CD4-positive, alpha-beta memory T cell (primary cell): ENCODE data around the gene RNF212. TPM values are rescaled to one million over a fixed set of nuclear protein-coding genes. Genes with fewer than 3 reads are reported as not detected.

Experiments
- CTCF ChIA-PET: fragments of 350-600 bp; sonication (Branson Sonifier 250); formaldehyde crosslinking; loops from one replicate; lab custom pipeline; 2021; ENCODE audit warnings: inconsistent platforms; ENCODE audit not compliant: partially characterized antibody; lab: Charles Lee
- POLR2A ChIA-PET: fragments of 350-600 bp; sonication (Branson Sonifier 250); formaldehyde crosslinking; loops from one replicate; lab custom pipeline; 2021; ENCODE audit not compliant: partially characterized antibody; lab: Charles Lee
- DNase-seq, 5 donors: peaks; one replicate each; pipeline versions ENCODE4 v3.0.0 to v3.0.0-alpha.2; 2020 to 2022; ENCODE audit warnings: mixed read lengths in 1 of 5
- H3K27ac ChIP-seq: one replicate; pipeline ENCODE4 v1.7.0; 2013; ENCODE audit warnings: low read depth, low read length
- H3K27me3 ChIP-seq: 2 replicates; pipeline ENCODE4 v1.7.0; 2013; ENCODE audit warnings: mild to moderate bottlenecking, low read length, moderate library complexity; ENCODE audit not compliant: insufficient read depth
- H3K36me3 ChIP-seq: 2 replicates; pipeline ENCODE4 v1.7.0; 2013; ENCODE audit warnings: mild to moderate bottlenecking, low read length, moderate library complexity; ENCODE audit not compliant: insufficient read depth
- H3K4me1 ChIP-seq: 2 replicates; pipeline ENCODE4 v1.7.0; 2013; ENCODE audit warnings: mild to moderate bottlenecking, low read length, moderate library complexity; ENCODE audit not compliant: insufficient read depth
- H3K4me3 ChIP-seq, 2 donors: one replicate each; pipeline ENCODE4 v1.7.0; 2013; ENCODE audit warnings: low read length in 2 of 2, mild to moderate bottlenecking in 1 of 2
- H3K9me3 ChIP-seq, 2 donors: one replicate each; pipeline ENCODE4 v1.7.0; 2013; ENCODE audit warnings: low read length in 2 of 2, control low read depth in 1 of 2; ENCODE audit not compliant: control insufficient read depth in 1 of 2
- H3K27ac Mint-ChIP-seq, 7 donors: one replicate each; pipeline ENCODE4 v1.8.0; 2020 to 2021; ENCODE audit warnings: mixed read lengths in 7 of 7, mild to moderate bottlenecking in 6 of 7, inconsistent platforms in 3 of 7, moderate library complexity in 3 of 7
- H3K27me3 Mint-ChIP-seq, 2 donors: one replicate each; pipeline ENCODE4 v1.8.0; 2020 to 2021; ENCODE audit warnings: mixed read lengths in 2 of 2
- H3K36me3 Mint-ChIP-seq, 2 donors: one replicate each; pipeline ENCODE4 v1.8.0; 2020 to 2021; ENCODE audit warnings: mixed read lengths in 2 of 2, inconsistent platforms in 1 of 2, mild to moderate bottlenecking in 1 of 2
- H3K4me1 Mint-ChIP-seq, 4 donors: one replicate each; pipeline ENCODE4 v1.8.0; 2020 to 2021; ENCODE audit warnings: mixed read lengths in 4 of 4, mild to moderate bottlenecking in 1 of 4
- H3K4me3 Mint-ChIP-seq, 8 donors: one replicate each; pipeline ENCODE4 v1.8.0; 2020 to 2021; ENCODE audit warnings: mixed read lengths in 8 of 8, mild to moderate bottlenecking in 7 of 8, moderate library complexity in 6 of 8, inconsistent platforms in 3 of 8
- H3K9me3 Mint-ChIP-seq, 8 donors: one replicate each; pipeline ENCODE4 v1.8.0; 2020 to 2021; ENCODE audit warnings: mixed read lengths in 8 of 8, mild to moderate bottlenecking in 5 of 8, inconsistent platforms in 3 of 8, moderate library complexity in 1 of 8
- intact Hi-C: fragments of 100-400 bp; cut with micrococcal nuclease; formaldehyde crosslinking; loops from one replicate; pipeline ENCODE4 v1.15.1; 2023
- polyA plus RNA-seq, 2 donors: library from polyadenylated mRNA; unstranded; fragments of 300-500 nt; fragmentation: Illumina TruSeq; gene quantifications; one replicate each; pipeline ENCODE4 v1.2.3, GENCODE V29; 2021
- total RNA-seq, 2 experiments: library from RNA; stranded (reverse); gene quantifications; one replicate each; pipeline ENCODE4 v1.2.3, GENCODE V29; 2021

The RNF212 gene
- total and polyA plus RNA-seq, 4 experiments from 2014 or later: 2.3 to 4.2 (median 3.1) TPM

DNA sequence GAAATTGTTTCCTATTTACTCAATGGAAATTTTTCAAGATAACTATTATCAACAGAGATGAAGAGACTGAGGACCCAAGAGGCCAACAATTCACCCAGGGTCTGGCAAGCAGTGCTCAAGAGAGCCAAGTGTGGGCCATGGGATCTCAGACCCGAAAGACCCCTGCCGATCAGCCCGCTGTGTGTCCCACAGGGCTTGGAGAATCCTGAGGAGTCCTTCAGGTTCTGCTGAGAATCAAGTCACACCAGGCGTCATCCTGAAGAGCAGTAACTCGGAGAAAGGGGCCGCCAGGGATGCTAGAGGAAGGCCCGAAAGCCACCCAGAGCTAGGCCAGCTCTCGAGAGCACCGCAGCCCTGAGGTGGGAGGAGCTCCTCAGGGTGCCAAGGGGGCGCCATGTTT lies 53.2 kb downstream of the RNF212 start:
- Histone ChIP-seq H3K9me3 (no peaks in the 10 kb centered on the region), H3K4me1 (peaks cover 13% of the 10 kb centered on the region), H3K4me3 (no peak overlapping the region), H3K27ac (no peak overlapping the region), H3K36me3 (no peaks in the 10 kb centered on the region), H3K27me3 (peaks cover 5% of the 10 kb centered on the region)
- peaks cover 18 to 39% of the 10 kb centered on the region in 2 donors for H3K27me3 Mint-ChIP-seq
- H3K9me3 Mint-ChIP-seq: peaks cover 0 to 10% (median 2%) of the 10 kb centered on the region in 8 donors
- intact Hi-C loops: no loop called here
- H3K36me3 Mint-ChIP-seq: no peaks in the 10 kb centered on the region
- no peak for DNase-seq
- ChIA-PET CTCF (no interaction called here), POLR2A (no interaction called here)
- peaks cover 5 to 25% (median 11%) of the 10 kb centered on the region in 4 donors for H3K4me1 Mint-ChIP-seq
- H3K27ac Mint-ChIP-seq: no peak overlapping the region
- no peak overlapping the region for H3K4me3 Mint-ChIP-seq

DNA sequence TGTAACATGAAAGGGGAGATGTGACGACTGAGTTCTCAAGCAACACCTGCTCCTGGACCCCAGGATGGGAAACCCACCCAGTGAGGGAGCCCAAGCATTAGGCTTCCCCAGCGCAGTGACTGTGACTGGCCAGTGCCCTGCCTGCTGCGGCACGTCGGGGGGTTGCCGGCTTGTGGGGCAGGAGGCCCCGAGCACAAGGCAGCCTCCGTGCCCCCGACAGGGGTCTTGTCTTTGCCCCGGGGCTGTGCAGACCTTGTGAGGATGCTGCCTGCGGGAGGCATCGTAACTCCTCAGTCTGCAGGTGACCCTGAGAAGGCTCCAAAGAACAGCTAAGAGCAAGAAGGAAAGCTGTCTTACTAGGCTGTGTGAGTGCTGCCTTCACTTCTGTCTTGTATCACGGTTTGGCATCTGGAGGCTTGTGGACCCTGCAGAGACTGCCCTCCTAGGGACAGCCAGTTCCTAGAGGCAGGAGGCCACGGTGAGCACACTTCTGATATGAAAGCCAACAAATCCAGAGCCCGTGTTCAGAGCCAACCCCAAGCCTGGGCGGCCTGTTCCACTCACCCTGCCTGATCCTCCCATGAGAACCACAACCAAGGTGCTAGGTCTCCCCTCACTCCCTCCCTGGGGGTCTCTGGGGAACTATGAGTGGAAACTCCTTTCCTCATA lies 54.2 kb downstream of the RNF212 start:
- peaks cover 5 to 25% (median 11%) of the 10 kb centered on the region in 4 donors for H3K4me1 Mint-ChIP-seq
- no peak overlapping the region for H3K27ac Mint-ChIP-seq
- peaks cover 0 to 7% (median 1%) of the 10 kb centered on the region in 8 donors for H3K9me3 Mint-ChIP-seq
- CTCF ChIA-PET: no interaction called here
- DNase-seq: no peak
- POLR2A ChIA-PET: no interaction called here
- H3K4me3 ChIP-seq: no peak overlapping the region
- H3K36me3 Mint-ChIP-seq: no peaks in the 10 kb centered on the region
- no peak overlapping the region for H3K4me3 Mint-ChIP-seq
- no peaks in the 10 kb centered on the region for H3K9me3 ChIP-seq
- intact Hi-C loops: no loop called here
- H3K4me1 ChIP-seq: peaks cover 13% of the 10 kb centered on the region
- peaks cover 5% of the 10 kb centered on the region for H3K27me3 ChIP-seq
- no peaks in the 10 kb centered on the region for H3K36me3 ChIP-seq
- H3K27me3 Mint-ChIP-seq: peaks cover 15 to 32% of the 10 kb centered on the region in 2 donors
- H3K27ac ChIP-seq: no peak overlapping the region

DNA sequence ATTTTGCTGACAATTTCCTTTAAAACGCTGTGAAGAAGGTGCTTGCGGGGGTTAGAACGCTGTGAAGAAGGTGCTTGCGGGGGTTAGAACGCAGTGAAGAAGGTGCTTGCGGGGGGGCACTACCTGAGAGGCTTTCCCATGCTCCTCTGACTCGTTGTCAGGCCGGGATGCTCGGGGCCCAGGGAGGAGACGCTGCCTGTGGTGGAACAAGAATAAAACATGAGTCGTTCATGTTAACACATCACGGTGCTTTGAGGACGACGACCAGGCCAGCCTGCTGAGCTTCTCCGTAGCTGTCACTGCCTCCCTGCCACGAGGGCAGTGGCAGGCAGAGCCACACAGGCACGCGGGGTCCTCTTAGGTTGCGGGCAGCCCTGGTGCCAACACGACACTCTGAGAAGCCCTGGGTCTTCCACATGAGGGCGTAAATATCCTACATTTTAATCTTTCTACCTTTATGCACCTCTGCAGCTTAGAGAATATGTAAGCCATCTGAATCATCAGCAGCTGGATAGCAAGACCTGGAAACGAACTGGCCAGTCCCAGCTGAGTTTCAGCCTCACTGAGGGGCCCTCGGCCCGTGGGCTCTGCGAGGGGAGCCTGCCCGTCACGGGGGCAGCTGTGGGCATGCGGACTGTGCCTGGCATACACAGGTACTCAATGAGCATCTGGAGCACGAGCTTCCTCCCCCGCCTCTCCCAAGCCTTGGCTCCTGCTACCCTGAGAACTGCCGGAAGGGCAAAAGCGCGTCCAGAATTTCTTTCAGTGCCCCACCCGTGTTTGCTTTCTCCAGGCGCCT lies 55.0 kb downstream of the RNF212 start:
- no peak for DNase-seq
- Histone ChIP-seq H3K36me3 (no peaks in the 10 kb centered on the region), H3K27ac (no peak overlapping the region), H3K4me1 (peaks cover 13% of the 10 kb centered on the region), H3K9me3 (no peaks in the 10 kb centered on the region), H3K4me3 (no peak overlapping the region), H3K27me3 (peaks cover 5% of the 10 kb centered on the region)
- H3K36me3 Mint-ChIP-seq: no peaks in the 10 kb centered on the region
- peak overlapping the region in 2 of 7 donors; percentile 23 to 48 for H3K27ac Mint-ChIP-seq
- ChIA-PET CTCF (no interaction called here), POLR2A (no interaction called here)
- H3K9me3 Mint-ChIP-seq: peaks cover 0 to 7% (median 1%) of the 10 kb centered on the region in 8 donors
- H3K4me3 Mint-ChIP-seq: peak overlapping the region in 1 of 8 donors; percentile 29
- peaks cover 13 to 29% of the 10 kb centered on the region in 2 donors for H3K27me3 Mint-ChIP-seq
- intact Hi-C loops: no loop called here
- peaks cover 5 to 25% (median 11%) of the 10 kb centered on the region in 4 donors for H3K4me1 Mint-ChIP-seq

DNA sequence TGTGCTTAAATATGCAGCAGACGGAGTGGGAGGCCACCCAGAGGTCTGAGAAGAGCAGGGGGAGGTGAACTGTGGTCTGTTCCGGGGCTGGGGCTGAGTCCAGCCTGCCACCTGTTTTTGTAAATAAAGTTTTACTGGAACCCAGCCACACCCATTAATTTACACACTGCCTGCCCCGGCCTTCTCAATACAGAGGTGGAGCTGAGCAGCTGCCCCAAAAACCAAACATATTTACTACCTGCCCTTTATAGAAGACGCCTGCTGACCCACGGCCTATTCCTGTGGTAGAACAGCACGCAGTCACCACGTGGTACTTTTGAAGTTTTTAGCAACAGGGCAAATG lies 56.0 kb downstream of the RNF212 start:
- Mint-ChIP-seq H3K27me3 (peaks cover 7 to 21% of the 10 kb centered on the region in 2 donors), H3K4me1 (peaks cover 5 to 22% (median 10%) of the 10 kb centered on the region in 4 donors), H3K36me3 (no peaks in the 10 kb centered on the region), H3K27ac (peak overlapping the region in 1 of 7 donors; percentile 4), H3K9me3 (peaks cover 0 to 4% (median 0%) of the 10 kb centered on the region in 8 donors), H3K4me3 (no peak overlapping the region)
- H3K27me3 ChIP-seq: peaks cover 5% of the 10 kb centered on the region
- no peak overlapping the region for H3K27ac ChIP-seq
- no peaks in the 10 kb centered on the region for H3K9me3 ChIP-seq
- H3K4me1 ChIP-seq: peaks cover 13% of the 10 kb centered on the region
- CTCF ChIA-PET: no interaction called here
- POLR2A ChIA-PET: no interaction called here
- no peak for DNase-seq
- H3K36me3 ChIP-seq: no peaks in the 10 kb centered on the region
- H3K4me3 ChIP-seq: no peak overlapping the region
- intact Hi-C loops: loop anchor here (2.0 kb wide), 1 partner anchor 315 kb away; no protein-coding TSS in a partner anchor

DNA sequence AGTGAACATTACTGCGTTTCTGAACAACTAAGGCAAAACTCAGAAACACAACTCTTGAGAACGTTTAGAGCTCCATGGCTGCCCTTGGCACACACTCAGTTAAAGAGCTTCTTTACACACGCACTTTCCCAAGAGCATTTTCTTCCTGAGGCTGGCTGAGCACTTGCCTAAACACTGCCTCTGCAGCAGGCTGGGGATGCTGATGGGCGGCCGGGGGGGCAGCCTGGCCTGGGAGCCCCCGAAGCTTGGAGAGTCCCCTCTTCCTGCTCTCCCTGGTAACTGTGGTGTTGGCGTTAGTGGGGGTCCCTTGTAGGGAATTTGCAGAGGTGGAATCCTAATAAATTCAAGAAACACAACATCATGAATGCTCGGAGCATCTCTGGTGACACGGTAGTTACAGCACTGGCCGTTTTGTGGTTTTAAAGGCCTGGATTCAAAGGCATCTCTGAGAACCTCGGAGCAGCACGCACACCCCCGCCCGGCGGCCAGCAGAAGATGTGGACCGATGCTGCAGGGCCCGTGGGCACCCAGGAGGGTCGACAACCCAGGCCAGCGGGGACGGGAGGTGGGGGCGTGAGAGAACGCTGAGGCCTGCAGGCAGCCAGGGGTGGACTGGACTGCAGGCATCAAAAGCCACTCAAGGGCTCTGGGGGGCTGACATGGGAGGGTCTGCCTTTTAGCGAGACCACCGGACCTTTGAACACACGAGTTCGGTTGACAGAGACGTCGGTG lies 56.5 kb downstream of the RNF212 start:
- Mint-ChIP-seq H3K4me3 (no peak overlapping the region), H3K4me1 (peaks cover 5 to 17% (median 8%) of the 10 kb centered on the region in 4 donors), H3K27me3 (peaks cover 3 to 17% of the 10 kb centered on the region in 2 donors), H3K9me3 (peaks cover 0 to 5% (median 0%) of the 10 kb centered on the region in 8 donors), H3K36me3 (no peaks in the 10 kb centered on the region), H3K27ac (peak overlapping the region in 3 of 7 donors; percentile 53 to 93 (median 92))
- Histone ChIP-seq H3K4me3 (no peak overlapping the region), H3K36me3 (no peaks in the 10 kb centered on the region), H3K9me3 (no peaks in the 10 kb centered on the region), H3K4me1 (peaks cover 13% of the 10 kb centered on the region), H3K27me3 (peaks cover 5% of the 10 kb centered on the region), H3K27ac (no peak overlapping the region)
- ChIA-PET POLR2A (interaction anchor here (1.2 kb wide), 1 partner anchor 814 kb away, joined by 3 read pairs; no protein-coding TSS in a partner anchor), CTCF (interaction anchor here (1.0 kb wide), 1 partner anchor 37 kb away, joined by 3 read pairs; no protein-coding TSS in a partner anchor)
- intact Hi-C loops: loop anchor here (1.0 to 2.0 kb wide), 2 partner anchors 48 to 314 kb away; no protein-coding TSS in a partner anchor
- DNase-seq: no peak

DNA sequence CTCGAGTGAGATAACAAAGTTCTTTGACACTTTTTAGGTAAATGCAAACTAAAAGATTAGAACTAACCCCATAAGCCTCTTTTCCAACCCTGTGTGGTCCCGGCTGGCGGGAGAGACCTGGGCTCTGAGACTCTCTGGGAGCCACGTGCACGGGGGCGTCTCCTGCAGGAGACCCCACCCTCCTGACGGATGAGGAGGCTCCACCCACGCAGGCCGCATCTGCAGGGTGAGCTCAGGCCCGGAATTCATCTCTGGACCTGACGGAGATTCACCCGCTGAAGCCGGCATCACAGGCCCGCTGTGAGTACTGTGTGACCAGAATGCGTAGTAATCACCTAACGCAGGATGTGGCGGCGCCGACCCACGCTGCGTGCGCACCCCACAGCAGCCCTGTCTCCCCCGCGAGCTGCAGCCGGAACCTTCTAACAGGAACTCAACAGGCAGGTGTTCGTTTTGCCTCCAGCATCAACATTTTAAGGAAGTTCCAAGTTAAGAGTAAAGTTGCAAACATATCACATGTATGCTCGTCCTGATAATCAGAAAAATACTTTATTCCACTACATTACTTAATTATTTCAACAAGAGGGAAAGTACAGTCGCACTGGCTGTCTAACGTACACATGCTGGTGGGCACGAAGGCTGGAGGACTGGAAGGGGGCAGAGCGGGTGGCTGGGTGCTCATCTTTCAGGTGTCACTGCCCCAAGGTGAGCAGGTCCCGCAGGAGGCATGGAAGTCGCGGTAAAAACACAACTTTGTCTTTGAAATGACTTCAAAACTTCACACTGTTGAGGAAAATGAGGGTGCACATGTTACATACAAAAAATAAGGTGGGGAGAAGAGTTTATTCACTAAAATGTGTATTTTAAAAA lies 57.4 kb downstream of the RNF212 start:
- peak; percentile 87 to 93 (median 90) for DNase-seq
- no peaks in the 10 kb centered on the region for H3K36me3 ChIP-seq
- H3K27me3 ChIP-seq: peaks cover 1% of the 10 kb centered on the region
- Mint-ChIP-seq H3K4me3 (peak overlapping the region; percentile 61 to 85 (median 80)), H3K4me1 (peaks cover 5 to 15% (median 8%) of the 10 kb centered on the region in 4 donors), H3K36me3 (no peaks in the 10 kb centered on the region), H3K27ac (peak overlapping the region; percentile 66 to 97 (median 92)), H3K27me3 (peaks cover 0 to 15% of the 10 kb centered on the region in 2 donors), H3K9me3 (peaks cover 0 to 2% (median 0%) of the 10 kb centered on the region in 8 donors)
- no peaks in the 10 kb centered on the region for H3K9me3 ChIP-seq
- peak overlapping the region; percentile 53 to 73 for H3K4me3 ChIP-seq
- H3K27ac ChIP-seq: peak overlapping the region; percentile 28
- peaks cover 13% of the 10 kb centered on the region for H3K4me1 ChIP-seq
- intact Hi-C loops: loop anchor here (1.0 to 2.0 kb wide), 2 partner anchors 47 to 313 kb away; no protein-coding TSS in a partner anchor
- ChIA-PET POLR2A (interaction anchor here (0.6 to 1.8 kb wide), 10 partner anchors 9 to 814 kb away, joined by 3 to 12 read pairs (median 4); partner anchors contain the start of genes FGFRL1, GAK, IDUA and TMEM175), CTCF (interaction anchor here (1.0 kb wide), 1 partner anchor 36 kb away, joined by 3 read pairs; no protein-coding TSS in a partner anchor)
